ENCODE results near the gene USP20. TPM values are rescaled to one million over a fixed set of nuclear protein-coding genes. Genes with fewer than 3 reads are reported as not detected.

USP20 gene
- total RNA-seq, 4 donors from 2014 or later = 23.9 to 61.8 (median 52.0) TPM

- no peak for TF ChIP-seq POLR2A (IDR thresholded peaks at IDR 0.05)
- Histone ChIP-seq H3K9me3 (no peaks in the 10 kb centered on the region), H3K27me3 (no peaks in the 10 kb centered on the region), H3K4me3 (replicated peaks in 1 of 3) (no peak overlapping the region), H3K27ac (no peak overlapping the region), H3K36me3 (peaks cover 22 to 27% of the 10 kb centered on the region in 2 donors), H3K4me1 (no peaks in the 10 kb centered on the region)
- intact Hi-C loops (cut with DNase I) = no loop called here
- WGBS, 2 donors = 46 to 94% methylated on average over 4 to 24 of the region's 28 CpGs
- no peak for DNase-seq
Observed at GRCh38 chr9:129868872-129869486, 33.7 kb downstream of the USP20 start.

- no peak overlapping the region for H3K27ac ChIP-seq
- DNase-seq = no peak
- peaks cover 29 to 32% of the 10 kb centered on the region in 2 donors for H3K36me3 ChIP-seq
- WGBS, 2 donors = 91 to 94% methylated on average over 13 to 22 of the region's 24 CpGs
- intact Hi-C loops (cut with DNase I) = no loop called here
- H3K4me3 ChIP-seq (replicated peaks in 1 of 3) = no peak overlapping the region
- H3K27me3 ChIP-seq = no peaks in the 10 kb centered on the region
- no peaks in the 10 kb centered on the region for H3K9me3 ChIP-seq
- no peak for TF ChIP-seq POLR2A (IDR thresholded peaks at IDR 0.05)
- TF ChIP-seq, protein P1, sequence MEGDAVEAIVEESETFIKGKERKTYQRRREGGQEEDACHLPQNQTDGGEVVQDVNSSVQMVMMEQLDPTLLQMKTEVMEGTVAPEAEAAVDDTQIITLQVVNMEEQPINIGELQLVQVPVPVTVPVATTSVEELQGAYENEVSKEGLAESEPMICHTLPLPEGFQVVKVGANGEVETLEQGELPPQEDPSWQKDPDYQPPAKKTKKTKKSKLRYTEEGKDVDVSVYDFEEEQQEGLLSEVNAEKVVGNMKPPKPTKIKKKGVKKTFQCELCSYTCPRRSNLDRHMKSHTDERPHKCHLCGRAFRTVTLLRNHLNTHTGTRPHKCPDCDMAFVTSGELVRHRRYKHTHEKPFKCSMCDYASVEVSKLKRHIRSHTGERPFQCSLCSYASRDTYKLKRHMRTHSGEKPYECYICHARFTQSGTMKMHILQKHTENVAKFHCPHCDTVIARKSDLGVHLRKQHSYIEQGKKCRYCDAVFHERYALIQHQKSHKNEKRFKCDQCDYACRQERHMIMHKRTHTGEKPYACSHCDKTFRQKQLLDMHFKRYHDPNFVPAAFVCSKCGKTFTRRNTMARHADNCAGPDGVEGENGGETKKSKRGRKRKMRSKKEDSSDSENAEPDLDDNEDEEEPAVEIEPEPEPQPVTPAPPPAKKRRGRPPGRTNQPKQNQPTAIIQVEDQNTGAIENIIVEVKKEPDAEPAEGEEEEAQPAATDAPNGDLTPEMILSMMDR (IDR thresholded peaks at IDR 0.05) = no peak
- no peaks in the 10 kb centered on the region for H3K4me1 ChIP-seq
Observed at GRCh38 chr9:129869585-129870501, 34.6 kb downstream of the USP20 start.

GRCh38 chr9:129871046-129871445 is 35.8 kb downstream of the USP20 start:
- 93 to 95% methylated on average over 10 to 11 of the region's 11 CpGs for WGBS, 2 donors
- intact Hi-C loops (cut with DNase I) = no loop called here
- H3K36me3 ChIP-seq = peaks cover 33 to 38% of the 10 kb centered on the region in 2 donors
- no peak overlapping the region for H3K27ac ChIP-seq
- H3K4me3 ChIP-seq (replicated peaks in 1 of 3) = no peak overlapping the region
- no peaks in the 10 kb centered on the region for H3K9me3 ChIP-seq
- H3K27me3 ChIP-seq = no peaks in the 10 kb centered on the region
- DNase-seq = no peak
- no peaks in the 10 kb centered on the region for H3K4me1 ChIP-seq
- no peak for TF ChIP-seq POLR2A (IDR thresholded peaks at IDR 0.05)
- TF ChIP-seq, protein P1 (IDR thresholded peaks at IDR 0.05) = no peak

DNA sequence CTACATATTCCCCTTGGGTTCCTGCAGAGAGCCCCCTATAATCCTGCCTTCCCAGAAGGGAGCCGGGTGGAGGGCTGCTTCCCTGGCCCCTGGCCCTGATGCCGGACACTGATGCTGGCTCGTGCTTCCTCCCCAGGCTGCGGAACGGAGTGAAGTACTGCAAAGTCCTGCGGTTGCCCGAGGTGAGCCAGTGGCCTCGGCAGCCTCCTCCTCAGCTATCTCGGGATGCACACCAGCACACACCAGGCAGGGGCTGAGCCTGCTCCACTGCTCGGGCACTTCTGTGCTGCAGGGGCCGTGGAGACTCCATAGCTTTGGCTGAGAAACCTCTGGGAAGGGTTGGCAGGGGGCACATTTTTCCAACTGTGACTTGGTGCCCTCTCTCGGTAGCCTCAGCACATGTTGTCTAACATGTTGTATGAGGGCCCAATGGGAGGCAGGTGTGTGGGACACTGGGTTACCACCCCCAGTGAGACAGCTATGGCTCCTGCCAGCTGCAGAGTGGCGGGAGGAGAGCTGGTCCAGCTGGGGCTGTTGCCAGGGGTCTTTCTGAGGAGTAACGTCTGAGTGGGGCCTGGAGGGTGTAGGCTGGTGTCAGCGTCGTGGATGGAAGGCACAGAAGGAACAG is 38.4 kb downstream of the USP20 start:
- H3K4me3 ChIP-seq (replicated peaks in 1 of 3) = no peak overlapping the region
- no peak for TF ChIP-seq POLR2A (IDR thresholded peaks at IDR 0.05)
- TF ChIP-seq, protein P1 (IDR thresholded peaks at IDR 0.05) = no peak
- no peaks in the 10 kb centered on the region for H3K4me1 ChIP-seq
- intact Hi-C loops (cut with DNase I) = no loop called here
- no peaks in the 10 kb centered on the region for H3K27me3 ChIP-seq
- WGBS, 2 donors = 81 to 92% methylated on average over 11 to 15 of the region's 16 CpGs
- no peaks in the 10 kb centered on the region for H3K9me3 ChIP-seq
- DNase-seq = no peak
- H3K36me3 ChIP-seq = peaks cover 34 to 39% of the 10 kb centered on the region in 2 donors
- no peak overlapping the region for H3K27ac ChIP-seq

- no peak for DNase-seq
- Histone ChIP-seq H3K27me3 (no peaks in the 10 kb centered on the region), H3K9me3 (no peaks in the 10 kb centered on the region), H3K27ac (no peak overlapping the region), H3K36me3 (peaks cover 30 to 38% of the 10 kb centered on the region in 2 donors), H3K4me1 (no peaks in the 10 kb centered on the region), H3K4me3 (replicated peaks in 1 of 3) (no peak overlapping the region)
- TF ChIP-seq POLR2A (IDR thresholded peaks at IDR 0.05) = no peak
- TF ChIP-seq, protein P1 (IDR thresholded peaks at IDR 0.05) = no peak
- WGBS, 2 donors = 93 to 96% methylated on average over 35 to 37 of the region's 38 CpGs
- intact Hi-C loops (cut with DNase I) = no loop called here
Observed at GRCh38 chr9:129874261-129875101, 39.2 kb downstream of the USP20 start.

Measured in thyroid gland (tissue), 4 donors.